GM18907 (cell line): ENCODE results near the gene LPCAT1.
"Not testable (repeated sequence)": the region's sequence is repeated elsewhere in the genome, so short reads cannot be mapped to it uniquely, and the experiment has no call there.

Experiments used
- ATAC-seq: cut with Tn5 transposase; IDR thresholded peaks from one replicate; pipeline ENCODE4 v1.9.1; 2021; ENCODE audit warnings: mild to moderate bottlenecking, moderate library complexity; ENCODE audit not compliant: unreplicated experiment

LPCAT1 gene

DNA sequence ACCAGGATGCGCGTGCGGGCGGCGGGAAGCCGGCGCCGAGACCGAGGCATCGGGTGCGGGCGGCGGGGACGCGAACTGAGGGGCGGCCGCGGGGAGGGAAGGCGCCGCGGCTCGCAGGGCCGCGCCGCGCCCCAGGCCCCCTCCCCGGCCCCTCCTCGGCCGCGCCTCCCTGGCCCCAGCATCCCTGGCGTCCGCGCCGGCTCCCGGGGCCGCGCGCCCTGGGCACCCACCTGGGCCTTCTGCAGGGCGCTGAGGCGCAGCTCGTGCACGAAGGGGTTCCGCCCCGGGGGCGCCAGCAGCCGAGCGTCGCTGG is 324 bp downstream of the LPCAT1 start:
- peak; percentile 27 for ATAC-seq

DNA sequence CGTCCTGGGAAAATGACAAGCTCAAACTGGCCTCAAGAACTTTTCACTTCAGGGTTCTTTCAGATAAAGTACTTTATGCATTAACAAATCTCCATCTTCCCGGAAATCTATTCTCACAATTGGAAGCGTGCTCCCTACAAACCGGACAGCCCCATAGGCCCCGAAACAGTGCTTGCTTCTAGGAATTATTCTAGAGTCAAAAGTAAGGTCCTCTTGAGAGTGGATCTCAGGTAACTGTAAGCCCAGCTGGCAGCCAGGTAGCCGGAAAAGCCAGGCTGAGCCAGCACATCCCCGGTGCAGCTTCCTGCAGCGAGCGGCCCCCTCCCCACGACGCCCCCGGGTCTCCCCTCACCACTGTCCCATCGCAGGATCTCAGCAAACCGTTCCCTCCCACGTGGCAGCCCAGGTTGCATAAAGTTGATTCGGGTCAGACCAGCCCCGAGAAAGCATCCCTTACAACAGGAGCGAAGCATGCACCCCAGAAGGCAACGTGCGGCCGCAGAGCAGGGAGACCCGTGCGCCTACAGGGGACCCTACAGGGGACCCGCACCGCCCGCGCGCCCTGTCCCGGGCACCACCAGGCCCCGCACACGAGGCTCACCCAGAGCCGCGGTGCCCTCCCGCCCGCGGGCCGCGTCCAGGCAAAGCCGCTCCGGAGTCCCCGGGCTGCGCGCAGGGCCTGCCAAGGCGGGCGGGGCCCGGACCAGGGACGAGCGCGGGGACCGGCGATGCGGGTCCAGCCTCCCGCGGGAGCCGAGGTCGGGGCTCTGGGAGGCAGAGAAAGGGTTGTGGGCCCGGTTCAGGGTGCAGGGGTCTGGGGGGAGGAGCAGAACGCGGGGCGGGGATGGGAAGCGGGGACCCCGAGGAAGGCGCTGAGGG is 920 bp downstream of the LPCAT1 start:
- ATAC-seq: no peak

DNA sequence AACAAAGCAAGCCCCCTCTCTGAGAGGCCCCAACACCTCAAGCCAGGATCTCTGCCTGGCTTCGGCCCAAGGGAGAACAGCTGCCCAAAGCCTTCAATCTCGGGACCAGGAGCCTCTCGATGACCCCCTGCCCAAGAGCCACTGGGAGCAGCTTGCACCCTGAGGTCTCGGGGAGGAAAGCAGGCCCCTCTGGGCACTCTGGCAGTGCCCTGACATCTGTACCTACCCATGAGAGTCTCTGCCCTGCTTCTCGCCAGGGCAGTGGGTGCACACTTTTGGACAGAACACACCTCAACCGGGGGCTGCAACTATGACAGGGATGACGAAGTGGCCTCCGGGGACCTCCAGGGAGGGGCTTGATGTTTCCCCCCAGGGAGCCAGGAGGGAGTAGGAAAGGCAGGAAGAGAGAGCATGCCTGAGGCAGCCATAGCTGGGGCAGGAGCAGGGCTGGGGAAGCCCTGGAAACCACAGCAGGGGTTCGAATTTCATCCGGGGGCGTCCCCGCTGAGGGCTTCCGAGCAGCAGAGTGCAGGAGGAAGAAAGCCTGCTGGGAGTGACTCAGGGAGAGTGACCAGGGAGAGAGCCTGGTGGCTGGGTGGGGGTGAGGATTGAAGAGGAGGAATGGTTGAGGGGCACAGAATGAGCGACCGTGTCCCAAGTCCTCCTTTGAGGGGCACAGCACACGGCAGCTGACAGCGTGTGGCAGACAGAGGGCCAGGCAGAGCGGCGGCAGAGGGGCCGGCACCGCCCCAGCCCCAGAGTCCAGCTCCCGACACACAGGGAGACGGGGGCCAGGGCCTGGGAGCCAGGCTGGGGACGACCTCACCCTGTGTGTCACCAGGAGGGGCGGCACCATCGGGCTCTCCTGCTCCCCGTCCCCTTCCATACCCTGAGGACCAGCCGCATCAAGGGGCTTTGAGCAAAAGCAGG is 1.8 kb downstream of the LPCAT1 start:
- no peak for ATAC-seq

DNA sequence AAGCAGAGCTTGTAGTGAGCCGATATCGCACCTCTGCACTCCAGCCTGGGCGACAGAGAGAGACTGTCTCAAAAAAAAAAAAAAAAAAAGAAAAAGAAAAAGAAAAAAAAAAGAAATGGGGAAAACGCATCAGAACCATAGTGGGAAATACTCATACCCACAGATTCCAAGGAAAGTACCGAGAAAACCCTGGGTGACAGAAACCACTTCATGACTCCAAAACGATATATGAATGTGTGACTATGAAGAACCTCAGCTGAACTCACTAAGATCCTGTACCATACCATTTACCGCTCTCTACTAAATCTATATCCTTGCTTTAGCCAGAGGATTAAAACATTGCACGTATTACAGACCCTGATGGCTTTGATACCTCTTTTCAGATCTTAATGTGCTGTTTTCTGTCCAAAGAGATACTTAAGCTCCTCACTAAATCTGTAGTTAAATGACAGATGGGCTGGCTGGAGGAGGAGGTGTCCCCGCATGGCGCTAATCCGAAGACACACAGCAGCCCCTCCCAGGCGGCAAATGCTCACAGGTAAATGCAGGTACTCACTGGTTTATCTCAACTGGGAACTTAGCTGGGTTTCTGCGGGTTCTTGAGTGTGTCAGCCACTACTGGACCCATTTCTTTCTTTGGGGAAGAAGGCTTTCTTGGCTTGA is 2.8 kb downstream of the LPCAT1 start:
- ATAC-seq: no peak

DNA sequence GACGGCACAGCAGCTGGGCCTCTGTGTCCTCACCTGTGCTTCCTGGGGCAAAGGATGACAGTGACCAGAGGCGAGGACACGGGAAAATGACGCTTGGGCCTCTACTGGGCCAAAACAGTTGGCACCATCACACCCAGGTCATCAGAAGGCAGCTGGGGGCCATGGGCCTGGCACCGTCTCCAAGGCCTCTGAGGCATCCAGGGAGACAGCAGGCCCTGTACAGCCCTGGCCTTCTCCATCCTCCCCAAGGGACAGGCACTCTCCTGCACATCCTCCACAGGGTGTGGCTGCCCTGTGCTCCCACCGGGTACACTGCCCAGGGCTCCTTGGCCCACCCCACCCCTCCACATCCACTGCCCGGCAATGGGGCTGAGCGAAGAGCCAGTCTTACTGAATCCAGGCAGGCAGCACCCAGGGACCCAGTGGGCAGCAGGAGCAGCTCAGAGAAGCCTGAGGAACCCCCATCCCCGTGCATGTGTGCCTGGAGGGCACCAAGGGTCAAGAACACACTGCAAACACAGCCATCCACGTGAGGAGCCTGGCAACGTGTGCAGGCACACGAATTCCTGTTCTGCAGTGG is 4.0 kb downstream of the LPCAT1 start:
- no peak for ATAC-seq

- ATAC-seq: no peak
Measured at GRCh38 chr5:1517838-1518237, 5.9 kb downstream of the LPCAT1 start.

DNA sequence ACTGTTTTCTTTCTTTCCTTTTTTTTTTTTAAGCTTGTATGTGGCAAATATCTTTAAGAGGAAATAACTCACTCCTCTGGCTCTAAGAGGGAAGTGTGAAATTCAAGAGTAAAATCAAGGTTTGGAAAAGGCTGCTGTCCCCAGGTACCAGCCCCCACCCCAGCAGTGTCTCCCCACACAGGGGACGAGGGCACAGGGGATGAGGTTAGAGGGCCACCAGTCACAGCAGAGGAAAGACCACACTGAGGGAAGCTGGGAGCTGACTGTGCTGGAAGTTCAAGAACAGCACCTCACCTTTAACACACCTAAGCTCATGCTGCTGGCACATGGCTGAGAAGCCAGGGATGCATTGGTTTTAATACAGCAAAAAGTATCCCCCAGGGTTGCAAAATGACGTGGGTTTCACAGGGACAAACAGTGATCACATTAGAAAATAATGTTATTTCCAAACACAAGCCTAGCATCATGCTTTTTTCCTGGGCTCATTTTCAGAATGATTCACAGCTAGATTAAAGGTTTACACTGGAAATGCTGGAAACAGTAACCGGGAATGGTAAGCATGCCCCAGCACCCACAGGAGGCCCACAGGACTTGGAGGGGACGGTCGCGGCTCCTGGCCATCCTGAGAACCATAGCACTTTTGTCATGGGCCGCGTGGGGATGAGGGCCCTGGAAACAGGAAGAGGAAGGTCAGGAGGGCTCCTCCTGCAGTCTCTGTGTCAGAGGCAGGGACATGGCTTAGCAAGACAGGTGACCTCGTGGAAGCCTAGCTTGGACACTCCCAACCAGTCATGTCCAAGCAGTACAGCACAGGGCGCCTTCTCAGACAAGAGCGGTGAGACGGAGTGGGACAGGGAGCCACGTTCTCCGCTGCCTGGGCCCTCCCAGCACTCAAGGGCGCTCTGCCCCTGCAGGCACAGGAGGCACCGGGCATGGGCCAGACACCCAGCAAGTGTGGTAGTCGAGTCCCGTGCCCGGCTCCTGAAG is 6.9 kb downstream of the LPCAT1 start:
- ATAC-seq: no peak

DNA sequence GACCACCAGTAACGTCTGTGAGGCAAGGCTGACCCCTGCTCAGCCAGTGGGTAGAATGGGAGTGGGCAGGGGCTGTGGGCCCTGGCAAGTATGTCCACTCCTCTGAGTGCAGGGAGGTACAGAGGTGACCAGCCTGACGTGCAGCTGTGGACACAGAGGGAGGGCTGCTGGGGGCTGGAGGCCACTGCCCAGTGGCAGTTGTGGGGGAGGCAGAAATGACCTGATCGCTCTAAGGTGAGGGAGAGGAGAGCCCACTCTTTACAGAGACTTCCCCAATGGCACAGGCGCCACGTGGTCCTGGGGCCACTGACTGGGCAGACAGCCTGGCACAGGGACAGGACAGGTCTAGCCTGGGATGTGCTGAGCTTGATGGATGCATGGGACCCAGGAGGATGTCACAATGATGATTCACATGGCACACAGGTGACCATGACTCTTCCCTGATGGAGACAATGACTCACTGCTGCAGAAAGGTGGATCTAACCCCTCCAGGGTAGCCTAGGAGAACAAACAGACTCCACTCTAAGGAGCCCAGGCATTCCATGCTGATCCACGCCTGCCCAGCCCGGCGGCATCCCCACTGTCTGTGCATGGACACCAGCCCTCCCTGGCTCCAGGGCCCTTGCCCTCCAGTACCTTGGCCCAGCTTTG is 7.7 kb downstream of the LPCAT1 start:
- no peak for ATAC-seq

- ATAC-seq: no peak
Measured at GRCh38 chr5:1515311-1515920, 8.3 kb downstream of the LPCAT1 start.

DNA sequence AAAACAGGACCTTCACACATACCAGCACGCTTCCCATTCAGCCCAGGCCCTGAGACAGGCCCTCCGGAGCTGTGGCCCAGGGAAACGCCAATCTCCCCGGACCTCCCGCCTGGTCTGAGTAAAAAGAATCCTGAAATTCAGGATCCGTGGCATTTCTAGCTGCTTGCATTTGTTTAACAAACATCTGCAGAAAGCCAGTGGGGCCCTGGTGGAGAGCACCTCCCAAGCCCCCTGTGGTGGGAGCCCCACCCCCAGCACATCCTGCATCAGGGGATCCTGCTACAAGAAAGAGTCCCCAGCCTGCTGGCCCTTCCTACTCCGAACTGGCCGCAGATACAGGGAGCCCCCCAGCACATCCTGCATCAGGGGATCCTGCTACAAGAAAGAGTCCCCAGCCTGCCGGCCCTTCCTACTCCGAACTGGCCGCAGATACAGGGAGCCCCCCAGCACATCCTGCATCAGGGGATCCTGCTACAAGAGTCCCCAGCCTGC is 8.9 kb downstream of the LPCAT1 start:
- ATAC-seq: not testable (repeated sequence)

DNA sequence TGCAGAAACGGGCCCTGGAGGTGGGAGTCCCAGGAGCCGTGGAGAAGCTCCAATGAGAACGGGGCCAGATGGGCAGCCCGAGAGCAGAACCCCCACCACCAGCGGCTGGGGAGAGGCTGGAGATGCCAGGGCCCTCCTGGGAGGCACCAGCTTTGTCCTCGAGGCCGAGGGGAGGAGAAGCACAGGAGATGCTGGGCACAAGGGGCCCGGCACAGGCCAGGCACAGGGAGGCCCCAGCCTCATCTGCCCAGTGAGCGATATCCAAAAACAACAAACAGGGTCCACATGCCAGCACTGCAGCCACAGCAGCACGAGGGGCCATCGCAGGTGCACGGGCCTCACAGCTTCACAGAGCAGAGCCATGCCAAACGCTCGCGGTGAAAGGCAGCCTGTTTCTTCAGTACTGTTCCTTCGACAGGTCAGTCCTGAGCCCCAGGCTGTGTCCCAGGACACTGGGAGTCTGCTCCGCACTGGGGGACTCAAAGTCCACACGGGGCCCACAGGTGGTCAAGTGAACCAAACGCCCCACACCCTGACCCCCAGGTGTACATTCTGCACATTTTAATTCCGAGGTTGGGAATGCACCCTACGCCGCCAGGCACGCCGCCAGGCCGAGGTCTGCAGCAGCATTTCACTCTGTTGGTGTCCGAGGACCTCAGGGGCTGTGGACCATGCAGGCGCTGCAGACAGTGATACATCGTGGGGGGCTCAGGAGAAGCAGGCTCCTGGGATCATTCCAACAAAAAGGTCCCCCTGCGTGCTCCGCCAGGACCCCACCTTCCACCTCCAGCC is 9.5 kb downstream of the LPCAT1 start:
- no peak for ATAC-seq

GRCh38 chr5:1513326-1514026 is 10.3 kb downstream of the LPCAT1 start:
- ATAC-seq: no peak

DNA sequence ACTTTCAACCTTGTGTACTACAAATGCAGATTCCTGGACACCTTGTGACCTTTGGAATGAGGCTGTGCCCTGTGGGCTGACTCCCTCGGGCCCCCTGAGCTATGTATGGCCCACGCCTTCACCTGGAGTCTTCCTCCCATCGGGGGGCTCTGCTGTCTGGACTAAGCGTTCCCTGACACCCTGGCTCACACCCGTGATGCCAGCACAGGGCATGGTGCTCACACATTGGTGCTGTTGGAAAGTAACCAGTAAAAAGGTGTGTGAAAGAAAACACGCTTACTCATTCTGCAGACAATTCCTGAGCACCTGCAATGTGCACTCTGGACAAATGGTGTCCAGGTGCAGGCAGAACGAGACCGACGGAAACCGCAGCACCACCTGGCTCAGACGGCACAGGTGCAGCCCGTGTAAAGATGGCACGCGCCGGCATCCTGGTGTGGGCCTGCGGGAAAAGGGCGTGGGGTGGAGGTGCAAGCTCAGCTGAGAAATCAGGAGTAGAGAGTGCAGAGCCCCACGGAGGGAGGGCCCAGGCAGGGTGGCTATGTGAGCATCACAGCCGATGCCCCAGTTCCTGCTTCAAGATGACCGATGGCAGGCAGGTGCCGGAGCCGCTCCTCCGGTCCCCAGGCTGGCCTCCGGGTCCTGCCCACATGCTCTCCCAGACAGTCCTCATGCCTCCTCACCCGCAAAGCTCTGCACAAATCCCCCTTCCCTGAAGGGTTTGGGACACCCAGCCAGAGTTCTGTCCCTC is 11.0 kb downstream of the LPCAT1 start:
- ATAC-seq: no peak

- no peak for ATAC-seq
Measured at GRCh38 chr5:1511651-1512540, 11.9 kb downstream of the LPCAT1 start.

- ATAC-seq: no peak
Measured at GRCh38 chr5:1511048-1511447, 12.7 kb downstream of the LPCAT1 start.

DNA sequence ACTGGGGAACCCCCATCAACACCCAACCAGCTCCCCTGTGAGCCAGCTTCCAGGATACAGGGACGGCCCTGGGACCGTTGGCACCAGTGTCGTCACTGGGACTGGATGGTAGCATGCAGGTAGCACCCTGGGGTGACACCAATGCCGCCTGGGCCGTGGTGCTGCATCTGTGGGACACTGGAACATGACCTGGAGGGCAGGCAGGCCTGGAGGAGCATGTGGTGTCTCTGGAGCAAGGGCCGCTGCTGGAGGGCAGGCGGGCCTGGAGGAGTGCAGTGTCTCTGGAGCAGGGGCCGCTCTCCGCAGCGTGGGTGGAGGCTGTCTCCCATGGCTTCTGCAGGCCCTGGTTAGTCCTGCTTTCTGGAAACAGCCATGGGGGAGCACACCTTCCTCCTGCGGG is 13.1 kb downstream of the LPCAT1 start:
- no peak for ATAC-seq
